Eye (tissue), 1 donor: Measurements from ENCODE around the gene RNMT.
A peak's percentile ranks its signal among the peaks of the same experiment; 100 is the strongest.

Experiments
- DNase-seq: peaks from one replicate; pipeline ENCODE4 v3.0.0-alpha.2; 2015

RNMT gene

DNA sequence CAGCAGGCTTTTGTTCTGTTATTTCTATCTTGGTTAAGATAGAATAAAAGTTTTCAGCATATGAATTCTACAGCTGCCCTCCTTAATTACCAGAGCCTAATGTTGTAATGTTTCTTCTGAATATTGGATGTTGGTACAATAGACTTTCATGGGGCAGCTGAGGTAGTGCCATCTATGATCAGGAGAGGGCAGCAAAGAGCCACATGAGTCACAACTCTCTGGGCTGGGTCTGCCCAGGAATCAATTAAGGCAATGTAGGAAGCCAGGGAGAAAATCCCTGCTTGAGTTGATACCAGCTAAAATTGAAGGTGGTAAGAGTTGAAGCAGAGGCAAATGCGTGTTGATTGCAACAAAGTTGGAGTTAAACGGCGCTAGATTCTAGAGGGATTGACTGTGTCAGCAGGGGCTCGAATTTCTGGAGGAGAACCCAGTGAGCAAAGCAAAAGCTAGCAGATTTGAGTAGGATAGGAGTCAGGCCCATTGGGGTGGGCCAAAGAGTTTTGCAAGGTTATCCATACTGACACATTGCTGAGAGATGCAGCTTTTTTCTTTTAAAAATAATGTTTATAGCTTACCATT is 86.9 kb downstream of the RNMT start:
- DNase-seq, result peak; percentile 92
